GM21576 (cell line): ENCODE measurements around the gene CA7.
"Not testable (repeated sequence)": the region's sequence is repeated elsewhere in the genome, so short reads cannot be mapped to it uniquely, and the experiment has no call there.

Experiments used
- ATAC-seq: cut with Tn5 transposase; IDR thresholded peaks from one replicate; pipeline ENCODE4 v1.9.1; 2021; ENCODE audit warnings: mild to moderate bottlenecking, moderate library complexity; ENCODE audit not compliant: unreplicated experiment

CA7 gene

GRCh38 chr16:66846266-66846665, 2.1 kb downstream of the CA7 start:
- ATAC-seq = no peak

DNA sequence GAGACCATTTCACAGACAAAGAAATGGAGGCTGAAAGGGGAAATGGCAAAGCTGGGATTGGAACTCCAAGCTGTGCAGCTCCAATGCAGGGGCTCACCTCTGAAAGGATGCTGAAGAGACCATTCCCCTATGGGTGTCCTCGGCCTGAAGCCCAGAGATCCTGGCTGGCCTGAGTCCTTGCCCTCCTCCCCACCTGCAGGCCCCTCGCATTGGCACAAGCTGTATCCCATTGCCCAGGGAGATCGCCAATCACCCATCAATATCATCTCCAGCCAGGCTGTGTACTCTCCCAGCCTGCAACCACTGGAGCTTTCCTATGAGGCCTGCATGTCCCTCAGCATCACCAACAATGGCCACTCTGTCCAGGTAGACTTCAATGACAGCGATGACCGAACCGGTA, 2.6 kb downstream of the CA7 start:
- no peak for ATAC-seq

DNA sequence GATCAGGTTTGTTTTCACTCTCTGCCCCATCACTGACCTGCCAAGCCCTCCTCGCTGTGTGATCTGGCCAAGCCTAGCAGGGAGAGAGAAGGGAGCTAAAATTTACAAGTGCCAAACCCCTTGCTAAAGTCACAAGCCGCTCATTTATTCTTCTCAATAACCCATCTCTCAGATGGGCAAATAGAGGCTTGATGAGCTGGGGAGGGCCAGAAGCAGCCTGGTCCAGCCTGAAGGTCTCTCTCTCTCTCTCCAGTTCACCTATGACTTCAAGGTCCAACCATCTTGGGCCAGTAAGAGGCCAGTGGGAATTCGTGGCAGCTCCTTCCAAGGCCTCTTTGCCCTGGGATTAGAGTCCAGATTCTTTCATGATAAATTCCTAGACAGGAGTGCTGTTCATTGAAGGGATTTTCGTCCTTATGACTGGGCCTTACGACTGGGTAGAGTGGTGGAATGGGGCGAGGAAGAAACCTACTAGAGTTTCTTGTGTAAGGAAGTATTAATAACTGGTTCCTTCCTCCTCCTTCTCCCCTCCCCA, 3.4 kb downstream of the CA7 start:
- no peak for ATAC-seq

DNA sequence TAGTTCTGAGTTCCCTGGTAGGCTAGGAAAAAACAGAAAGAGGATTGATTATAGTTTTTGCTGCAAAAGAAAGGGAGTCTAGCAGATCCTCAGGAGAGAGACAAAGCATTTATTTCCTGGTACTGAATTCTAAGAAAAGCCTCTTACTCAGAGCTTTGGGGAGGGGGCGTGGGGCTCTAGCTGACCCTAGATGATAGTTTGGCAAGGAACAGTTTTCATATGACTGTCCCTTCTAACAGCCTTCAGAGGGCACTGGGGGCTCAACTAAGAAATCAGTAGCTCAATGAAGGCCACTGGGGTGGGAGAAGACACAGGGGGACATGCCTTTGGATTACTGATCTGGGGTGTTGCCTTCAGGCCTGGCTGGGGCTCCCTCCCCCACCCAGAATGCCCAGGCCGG, 4.0 kb downstream of the CA7 start:
- no peak for ATAC-seq

DNA sequence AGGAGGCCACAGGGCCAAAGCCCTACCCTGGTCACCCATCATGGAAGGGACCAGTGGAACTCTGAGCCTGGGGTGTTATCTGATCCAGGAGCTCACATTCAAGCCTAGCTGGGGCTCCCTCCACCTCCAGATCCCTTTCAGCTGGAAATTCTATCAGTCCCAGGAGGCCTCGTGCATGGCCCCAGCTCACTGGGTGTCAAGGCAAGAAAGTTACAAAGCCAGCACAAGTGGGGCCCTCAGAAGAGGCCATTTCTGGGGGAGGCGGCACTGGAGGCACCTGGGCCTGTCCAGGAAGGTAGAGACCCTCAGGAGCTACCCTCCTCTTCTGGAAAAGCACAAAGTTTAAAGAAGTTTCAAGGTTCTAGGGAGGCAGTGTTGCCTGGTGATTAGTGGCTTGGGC, 4.8 kb downstream of the CA7 start:
- ATAC-seq = no peak

DNA sequence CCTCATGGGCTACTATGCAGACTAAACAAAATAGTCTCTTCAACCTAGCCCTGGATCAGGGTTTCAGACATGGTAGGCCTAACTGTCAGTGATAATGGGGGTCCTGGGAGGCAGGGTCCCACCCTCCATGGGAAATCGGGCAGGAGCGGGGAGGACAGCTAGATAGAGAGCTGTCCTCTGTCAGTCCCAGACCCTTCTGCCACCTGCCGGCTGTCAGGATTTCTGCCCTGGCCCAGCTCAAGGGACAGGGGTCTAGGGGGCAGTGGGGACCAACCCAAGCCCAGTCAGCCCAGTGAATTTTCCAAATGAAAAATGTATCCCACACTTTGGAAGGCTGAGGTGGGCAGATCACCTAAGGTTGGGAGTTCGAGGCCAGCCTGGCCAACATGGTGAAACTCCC, 5.3 kb downstream of the CA7 start:
- no peak for ATAC-seq

GRCh38 chr16:66850115-66850815, 6.1 kb downstream of the CA7 start:
- no peak for ATAC-seq

DNA sequence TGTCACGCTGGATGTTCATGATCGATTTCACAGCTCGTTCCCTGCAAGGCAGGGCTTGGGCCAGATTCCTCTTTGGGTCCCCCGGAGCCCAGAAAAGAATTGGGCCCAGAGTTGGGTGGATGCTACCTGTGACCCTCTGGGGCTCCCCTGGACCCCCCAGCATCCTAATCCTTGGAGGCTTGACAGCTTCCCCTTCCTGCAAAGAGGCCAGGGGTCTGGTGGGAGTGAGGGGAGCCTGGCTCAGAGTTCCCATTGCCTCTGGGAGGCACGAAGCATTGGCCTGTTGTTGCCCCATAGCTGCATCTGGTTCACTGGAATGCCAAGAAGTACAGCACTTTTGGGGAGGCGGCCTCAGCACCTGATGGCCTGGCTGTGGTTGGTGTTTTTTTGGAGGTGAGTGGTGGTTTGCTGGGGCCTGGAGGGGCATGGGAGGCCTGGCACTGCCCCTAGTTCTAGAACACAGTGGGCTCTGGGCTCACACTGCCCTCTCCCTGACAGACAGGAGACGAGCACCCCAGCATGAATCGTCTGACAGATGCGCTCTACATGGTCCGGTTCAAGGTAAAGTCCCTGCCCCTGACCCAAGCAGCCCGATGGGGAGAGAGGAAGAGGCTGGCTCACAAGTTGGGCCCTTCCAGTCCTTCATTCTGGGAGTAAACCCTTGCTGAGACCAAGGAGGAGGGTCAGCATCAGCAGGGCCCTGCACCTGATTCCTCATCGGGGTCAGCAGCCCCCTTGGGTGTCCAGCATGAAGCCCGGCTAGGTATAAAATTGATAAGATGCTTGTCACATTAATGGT, 7.2 kb downstream of the CA7 start:
- no peak for ATAC-seq

GRCh38 chr16:66853261-66854139, 9.3 kb downstream of the CA7 start:
- no peak for ATAC-seq

GRCh38 chr16:66856184-66856730, 12.0 kb downstream of the CA7 start:
- ATAC-seq = no peak

- ATAC-seq = no peak
These were observed 12.6 kb downstream of the CA7 start for GRCh38 chr16:66856801-66857200.

DNA sequence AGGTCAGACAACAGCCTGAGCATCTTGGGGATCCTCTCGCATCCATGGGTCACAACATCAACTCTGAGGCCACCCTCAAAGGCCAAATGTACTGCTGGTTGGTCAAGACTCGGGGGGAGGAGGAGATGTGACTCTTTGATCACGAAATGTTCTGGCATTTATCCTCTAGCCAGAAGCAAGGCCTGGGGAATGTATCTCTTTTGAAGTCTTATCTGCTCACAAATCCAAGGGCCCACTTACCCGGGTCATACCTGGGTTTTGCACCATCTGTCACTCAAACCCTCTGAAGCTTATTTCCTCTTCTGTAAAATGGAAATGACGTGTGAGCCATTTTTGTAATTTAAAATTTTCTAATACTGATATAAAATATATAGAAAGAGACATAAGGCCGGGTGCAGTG, 13.2 kb downstream of the CA7 start:
- ATAC-seq = no peak

GRCh38 chr16:66858740-66859396, 14.7 kb downstream of the CA7 start:
- ATAC-seq = no peak

DNA sequence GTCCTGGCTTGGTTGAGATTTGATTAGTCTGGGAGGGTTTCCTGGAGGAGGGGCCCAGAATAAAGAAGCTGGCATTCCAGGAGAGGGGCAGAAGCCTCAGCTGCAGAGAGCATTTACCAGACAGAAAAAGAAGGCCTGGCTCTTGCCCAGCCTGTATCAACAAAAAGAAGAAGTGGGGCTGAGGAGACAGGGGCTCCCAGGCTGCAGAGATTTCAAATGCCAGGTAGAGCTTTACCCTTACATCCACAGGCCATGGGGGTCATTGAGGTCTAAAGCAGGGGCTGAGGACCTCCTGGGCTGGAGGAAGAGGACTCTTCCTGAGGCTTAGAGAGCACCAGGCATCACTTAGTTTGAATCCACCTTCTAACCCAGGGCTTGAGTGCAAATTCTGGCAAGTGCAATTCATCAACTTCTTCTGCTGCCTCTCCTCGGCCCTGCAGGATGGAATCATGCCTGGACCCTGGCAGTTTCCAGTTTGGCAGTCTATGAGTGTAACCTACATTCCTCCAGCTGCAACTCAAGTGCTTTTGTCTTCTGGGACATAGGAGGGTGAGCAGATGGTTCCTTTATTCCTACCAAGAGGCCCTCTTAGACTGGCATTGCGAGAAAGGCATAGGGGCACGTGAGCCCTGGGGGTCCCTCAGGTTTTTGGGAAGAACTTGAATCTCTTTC, 15.3 kb downstream of the CA7 start:
- no peak for ATAC-seq

DNA sequence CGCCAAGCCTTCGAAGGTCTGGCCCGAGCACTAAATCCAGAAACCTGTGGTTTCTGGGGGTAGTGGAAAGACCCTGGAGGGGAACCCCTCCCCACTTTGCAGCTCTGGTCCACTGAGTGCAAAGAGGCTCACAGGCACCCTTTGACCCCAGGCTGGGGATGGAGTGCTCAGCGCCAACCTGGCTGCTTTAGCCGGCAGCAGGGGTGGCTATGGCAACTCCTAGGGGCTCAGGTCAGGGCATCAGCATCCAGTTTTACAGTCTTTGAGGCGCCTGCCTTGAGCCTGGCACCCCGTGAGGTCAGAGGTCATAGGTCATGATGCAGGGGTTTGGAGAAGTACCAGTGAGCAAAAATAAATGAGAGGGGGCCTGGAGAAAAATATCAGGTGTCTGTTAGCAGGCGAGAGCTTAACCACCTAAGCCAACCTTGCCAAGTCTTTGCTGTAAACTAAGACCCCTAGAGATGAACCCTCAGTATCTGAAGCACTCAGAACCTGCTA, 17.9 kb downstream of the CA7 start:
- ATAC-seq = no peak

DNA sequence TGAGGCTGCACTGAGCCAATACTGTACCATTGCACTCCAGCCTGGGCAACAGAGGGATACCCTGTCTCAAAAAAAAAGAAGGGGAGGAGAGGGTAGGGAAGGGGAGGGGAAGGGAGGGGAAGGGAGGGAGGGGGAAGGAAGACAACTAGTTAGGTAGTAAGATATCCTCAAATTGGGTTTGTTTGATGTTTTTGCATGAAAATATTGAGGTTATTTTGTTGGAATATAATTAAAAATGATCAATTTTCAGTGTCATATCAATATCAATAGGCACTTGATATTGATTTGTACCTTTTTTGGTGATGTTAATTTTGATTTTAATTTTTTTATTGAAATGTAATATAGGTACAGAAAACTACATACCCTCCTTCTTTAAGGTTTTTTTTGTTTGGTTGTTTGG, 19.5 kb downstream of the CA7 start:
- ATAC-seq = no peak

DNA sequence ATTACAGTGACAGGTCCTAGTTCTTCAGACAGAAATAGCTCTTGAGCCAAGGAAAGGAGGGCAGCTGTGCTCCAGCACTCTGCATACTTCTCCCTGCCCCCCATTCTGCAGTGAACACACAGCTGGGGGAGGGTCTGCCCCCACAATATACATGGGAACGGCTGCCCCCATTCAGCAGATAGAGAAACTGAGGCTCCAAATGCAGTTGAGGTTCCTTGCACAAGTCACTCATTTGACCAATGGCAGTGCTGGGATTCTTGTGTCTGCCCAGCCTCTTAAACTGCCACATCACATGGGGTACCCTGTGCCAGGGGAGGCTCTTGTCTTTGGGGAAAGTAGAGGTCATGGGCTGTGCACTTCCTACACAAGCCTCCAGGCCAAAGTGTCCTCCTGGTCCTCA, 25.2 kb downstream of the CA7 start:
- no peak for ATAC-seq

- not testable (repeated sequence) for ATAC-seq
These were observed 27.1 kb downstream of the CA7 start for GRCh38 chr16:66871363-66871762.

DNA sequence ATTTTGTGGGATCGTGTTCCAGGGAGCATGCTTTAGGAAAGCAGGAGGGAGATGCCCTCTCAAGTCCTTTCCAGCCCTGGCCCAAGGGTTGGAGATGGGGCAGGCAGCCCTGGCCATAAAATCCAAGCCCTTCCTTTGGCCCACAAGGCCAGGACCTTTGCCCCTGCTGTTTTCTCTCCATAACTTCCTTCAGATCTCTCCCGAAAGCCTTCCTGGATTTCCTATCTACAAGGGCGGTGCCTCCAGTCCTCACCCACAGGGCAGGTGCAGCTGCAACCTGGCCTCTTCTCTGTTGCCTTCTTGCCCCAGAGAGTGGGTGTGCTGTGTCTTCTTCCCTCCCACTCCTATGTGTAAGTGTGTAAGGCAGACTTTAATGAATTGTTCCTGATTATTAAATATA, 27.6 kb downstream of the CA7 start:
- ATAC-seq = no peak

DNA sequence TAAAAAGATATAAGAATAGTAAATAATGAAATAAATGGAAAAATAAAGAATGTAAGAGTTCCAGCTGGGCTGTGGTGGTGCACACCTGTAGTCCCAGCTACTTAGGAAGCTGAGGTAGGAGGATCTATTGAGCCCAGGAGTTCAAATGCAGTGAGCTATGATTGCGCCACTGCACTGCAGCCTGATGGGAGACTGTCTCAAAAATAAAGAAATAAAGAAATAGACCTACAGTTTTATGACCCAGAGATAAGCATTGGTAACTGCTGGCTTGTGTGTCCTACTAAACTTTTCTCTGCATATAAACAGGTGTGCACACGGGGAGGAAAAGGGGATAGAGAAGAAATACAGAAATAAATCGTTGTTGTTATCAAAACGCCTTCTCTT, 28.3 kb downstream of the CA7 start:
- no peak for ATAC-seq
